ENCODE data around the gene TBC1D4. TPM values are rescaled to one million over a fixed set of nuclear protein-coding genes. Genes with fewer than 3 reads are reported as not detected.

TBC1D4 gene
- polyA plus RNA-seq, 1 experiment = 8.0 TPM

DNA sequence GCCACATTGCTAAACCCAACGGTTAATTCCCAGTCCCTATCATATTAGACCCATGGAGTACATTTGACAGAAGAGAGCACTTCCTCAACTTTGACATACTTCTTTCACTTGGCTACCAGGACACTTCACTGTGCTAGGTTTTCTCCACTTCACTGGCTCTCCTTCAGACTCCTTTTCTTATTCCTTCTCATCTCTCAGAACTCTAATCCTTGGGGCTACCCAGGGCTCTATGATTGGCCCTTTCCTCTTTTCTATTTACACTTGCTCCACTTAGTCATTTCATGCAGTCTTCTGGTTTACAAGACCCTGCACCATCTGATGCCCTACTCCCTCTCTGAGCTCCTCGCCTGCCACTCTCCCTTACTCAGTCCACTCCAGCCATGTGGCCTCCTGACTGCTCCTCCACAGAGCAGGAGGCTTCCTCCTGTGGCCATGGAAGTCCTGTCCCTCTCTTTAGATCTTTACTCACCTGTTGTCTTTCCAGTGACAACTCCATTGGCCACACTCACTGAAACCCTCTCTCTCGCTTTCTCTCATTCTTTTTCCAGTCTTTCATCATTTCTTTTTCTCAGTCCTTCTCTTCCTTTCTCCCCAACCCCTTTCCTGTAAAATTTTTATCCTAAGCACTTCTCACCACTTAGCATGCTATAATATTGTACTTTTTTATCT lies 90.4 kb downstream of the TBC1D4 start:
- H3K9me3 ChIP-seq (ENCODE audit: control insufficient read depth, insufficient read depth, low read length) = no peaks in the 10 kb centered on the region
- no peak overlapping the region for H3K27ac ChIP-seq (ENCODE audit: low read depth, low read length)
- TF ChIP-seq CTCF (IDR thresholded peaks at IDR 0.05; ENCODE audit: low read depth, low read length) = no peak
- no peak for DNase-seq (ENCODE audit: low read depth, low spot score)
- CTCF ChIA-PET = no interaction called here
- POLR2A ChIA-PET = no interaction called here
- no peaks in the 10 kb centered on the region for H3K27me3 ChIP-seq (ENCODE audit: control insufficient read depth, insufficient read depth, low read length)
- no peak overlapping the region for H3K4me3 ChIP-seq (ENCODE audit: low read depth, low read length)

DNA sequence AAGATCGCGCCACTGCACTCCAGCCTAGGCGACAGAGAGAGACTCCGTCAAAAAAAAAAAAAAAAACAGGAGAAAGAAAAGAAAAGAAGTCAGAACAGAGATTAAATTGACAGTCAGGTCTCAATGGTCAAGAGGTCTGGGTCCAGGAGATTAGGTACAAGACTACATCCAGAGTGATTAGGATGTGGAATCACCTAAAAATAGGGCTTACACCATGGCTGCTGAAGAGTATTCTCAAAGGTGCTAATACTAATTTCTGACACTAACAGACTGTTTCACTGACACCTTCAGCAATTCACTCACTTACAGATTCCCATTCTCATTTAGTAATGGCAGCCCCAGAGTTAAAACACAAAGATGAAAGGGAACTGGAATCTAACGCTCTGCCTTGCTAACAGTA lies 91.7 kb downstream of the TBC1D4 start:
- no peaks in the 10 kb centered on the region for H3K27me3 ChIP-seq (ENCODE audit: control insufficient read depth, insufficient read depth, low read length)
- TF ChIP-seq CTCF (IDR thresholded peaks at IDR 0.05; ENCODE audit: low read depth, low read length) = no peak
- H3K4me3 ChIP-seq (ENCODE audit: low read depth, low read length) = no peak overlapping the region
- CTCF ChIA-PET = no interaction called here
- no peaks in the 10 kb centered on the region for H3K9me3 ChIP-seq (ENCODE audit: control insufficient read depth, insufficient read depth, low read length)
- DNase-seq (ENCODE audit: low read depth, low spot score) = no peak
- POLR2A ChIA-PET = no interaction called here
- no peak overlapping the region for H3K27ac ChIP-seq (ENCODE audit: low read depth, low read length)

DNA sequence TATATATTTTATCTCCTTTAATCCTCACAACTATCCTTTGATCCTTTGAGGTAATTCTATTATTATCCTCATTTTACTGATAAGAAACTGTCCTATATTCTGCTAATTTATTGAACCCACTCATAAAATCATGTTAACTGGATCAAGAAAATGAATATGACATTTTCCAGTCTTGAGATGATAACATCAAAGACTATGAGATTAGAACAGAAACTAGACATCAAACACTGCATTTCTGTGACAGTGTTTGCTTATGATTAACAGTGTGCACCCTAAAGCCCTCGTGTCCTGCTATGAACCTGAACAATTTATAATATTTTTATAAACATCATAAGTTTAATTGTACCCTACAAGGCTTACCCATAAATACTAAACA lies 96.3 kb downstream of the TBC1D4 start:
- POLR2A ChIA-PET = no interaction called here
- CTCF ChIA-PET = interaction anchor here (3.2 kb wide), 1 partner anchor 13 kb away, joined by 16 read pairs; no protein-coding TSS in a partner anchor
- Histone ChIP-seq H3K27me3 (ENCODE audit: control insufficient read depth, insufficient read depth, low read length) (no peaks in the 10 kb centered on the region), H3K4me3 (ENCODE audit: low read depth, low read length) (no peak overlapping the region), H3K27ac (ENCODE audit: low read depth, low read length) (no peak overlapping the region), H3K9me3 (ENCODE audit: control insufficient read depth, insufficient read depth, low read length) (no peaks in the 10 kb centered on the region)
- DNase-seq (ENCODE audit: low read depth, low spot score) = no peak
- no peak for TF ChIP-seq CTCF (IDR thresholded peaks at IDR 0.05; ENCODE audit: low read depth, low read length)

DNA sequence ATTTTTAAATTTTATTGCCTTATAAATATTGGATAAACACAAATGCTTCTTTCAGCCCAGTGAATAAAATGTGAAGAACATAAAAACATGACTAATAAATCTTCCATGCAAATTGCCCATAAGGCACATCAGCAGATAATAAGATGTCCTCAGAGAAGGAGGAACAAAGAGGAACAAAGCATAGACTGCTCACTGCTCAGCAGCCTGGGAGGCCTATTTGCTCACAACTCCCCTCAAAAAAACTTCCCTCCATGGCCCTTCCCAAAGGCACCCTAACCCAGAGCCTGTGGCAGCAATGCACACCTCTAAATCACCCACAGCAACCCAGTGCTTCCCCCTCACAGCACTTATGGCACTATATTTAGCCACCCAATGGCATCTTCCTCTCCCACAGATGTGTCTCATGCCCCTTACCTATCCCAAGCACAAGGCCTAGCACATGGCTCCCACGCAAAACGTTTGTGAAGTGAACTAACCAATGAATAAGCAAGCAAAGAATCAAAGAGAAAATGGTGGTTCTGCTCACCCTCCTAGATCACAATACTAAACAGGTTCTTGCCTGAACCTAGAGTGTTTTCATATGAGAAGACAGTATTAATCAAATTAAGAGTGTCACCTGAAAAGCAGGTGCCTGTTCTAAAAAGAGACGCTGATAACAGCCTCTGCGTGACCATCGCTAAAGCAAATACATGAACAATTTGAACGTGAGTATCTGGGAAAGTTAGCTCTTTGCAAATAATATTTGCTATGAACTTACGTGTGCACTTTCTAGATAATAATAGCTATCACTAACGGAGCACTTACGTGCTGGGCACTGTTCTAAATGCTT lies 96.9 kb downstream of the TBC1D4 start:
- no peaks in the 10 kb centered on the region for H3K9me3 ChIP-seq (ENCODE audit: control insufficient read depth, insufficient read depth, low read length)
- no peaks in the 10 kb centered on the region for H3K27me3 ChIP-seq (ENCODE audit: control insufficient read depth, insufficient read depth, low read length)
- no peak for DNase-seq (ENCODE audit: low read depth, low spot score)
- H3K4me3 ChIP-seq (ENCODE audit: low read depth, low read length) = no peak overlapping the region
- CTCF ChIA-PET = interaction anchor here (3.2 kb wide), 1 partner anchor 13 kb away, joined by 16 read pairs; no protein-coding TSS in a partner anchor
- TF ChIP-seq CTCF (IDR thresholded peaks at IDR 0.05; ENCODE audit: low read depth, low read length) = no peak
- POLR2A ChIA-PET = no interaction called here
- H3K27ac ChIP-seq (ENCODE audit: low read depth, low read length) = no peak overlapping the region

DNA sequence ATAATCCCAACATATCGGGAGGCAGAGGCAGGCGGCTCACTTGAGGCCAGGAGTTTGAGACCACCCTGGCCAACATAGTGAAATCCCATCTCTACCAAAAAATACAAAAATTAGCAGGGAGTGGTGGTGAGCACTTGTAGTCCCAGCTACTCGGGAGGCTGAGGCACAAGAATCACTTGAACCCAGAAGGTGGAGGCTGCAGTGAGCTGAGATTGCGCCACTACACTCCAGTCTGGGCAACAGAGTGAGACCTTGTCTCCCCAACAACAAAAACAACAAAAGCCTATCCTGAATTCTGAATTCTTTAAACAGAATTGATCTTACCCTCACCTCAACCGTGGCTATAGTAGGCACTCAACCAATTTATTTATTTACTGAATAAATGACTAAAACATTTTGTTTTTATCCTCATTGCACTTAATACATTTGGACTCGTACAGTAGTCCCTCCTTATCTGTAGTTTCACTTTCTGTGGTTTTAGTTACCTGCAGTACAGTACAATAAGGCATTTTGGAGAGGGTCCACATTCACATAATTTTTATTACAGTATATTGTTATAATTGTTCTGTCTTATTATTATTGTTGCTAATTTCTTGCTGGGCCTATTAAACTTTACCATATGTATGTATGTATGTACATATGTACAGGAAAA lies 98.8 kb downstream of the TBC1D4 start:
- POLR2A ChIA-PET = no interaction called here

More for the DNA sequence above, 98.8 kb downstream of the TBC1D4 start:
- CTCF ChIA-PET = interaction anchor here (1.4 to 3.1 kb wide), 2 partner anchors 11 to 18 kb away, joined by 3 to 20 read pairs; no protein-coding TSS in a partner anchor
- no peaks in the 10 kb centered on the region for H3K27me3 ChIP-seq (ENCODE audit: control insufficient read depth, insufficient read depth, low read length)
- no peak overlapping the region for H3K4me3 ChIP-seq (ENCODE audit: low read depth, low read length)
- DNase-seq (ENCODE audit: low read depth, low spot score) = no peak
- TF ChIP-seq CTCF (IDR thresholded peaks at IDR 0.05; ENCODE audit: low read depth, low read length) = no peak
- no peak overlapping the region for H3K27ac ChIP-seq (ENCODE audit: low read depth, low read length)
- H3K9me3 ChIP-seq (ENCODE audit: control insufficient read depth, insufficient read depth, low read length) = no peaks in the 10 kb centered on the region
